DMS53 (cell line): ENCODE measurements around the gene METRN.

Experiments
- DNase-seq: peaks from one replicate; lab custom pipeline; 2025; lab: John Stamatoyannopoulos, UW

Gene METRN

GRCh38 chr16:709566-710499, 5.1 kb upstream of the METRN start:
- DNase-seq: peak; percentile 94

GRCh38 chr16:710500-711075, 4.3 kb upstream of the METRN start:
- no peak for DNase-seq

- no peak for DNase-seq
Measured at GRCh38 chr16:711084-711483, 3.8 kb upstream of the METRN start.

- DNase-seq: peak; percentile 80
Measured at GRCh38 chr16:711548-712320, 3.2 kb upstream of the METRN start.

GRCh38 chr16:712740-713250, 2.1 kb upstream of the METRN start:
- DNase-seq: peak; percentile 88

- no peak for DNase-seq
Measured at GRCh38 chr16:714079-714478, 839 bp upstream of the METRN start.

- DNase-seq: peak; percentile 74
Measured at GRCh38 chr16:715477-716199, 720 bp downstream of the METRN start.

GRCh38 chr16:716200-716568, 1.3 kb downstream of the METRN start:
- peak; percentile 74 for DNase-seq

GRCh38 chr16:716768-717325, 1.9 kb downstream of the METRN start:
- DNase-seq: no peak

- no peak for DNase-seq
Measured at GRCh38 chr16:717450-718245, 2.7 kb downstream of the METRN start.

- DNase-seq: no peak
Measured at GRCh38 chr16:718389-718788, 3.5 kb downstream of the METRN start.

GRCh38 chr16:718922-719321, 4.0 kb downstream of the METRN start:
- no peak for DNase-seq

GRCh38 chr16:719815-720446, 5.0 kb downstream of the METRN start:
- peak; percentile 82 for DNase-seq

- peak; percentile 87 for DNase-seq
Measured at GRCh38 chr16:720447-720989, 5.6 kb downstream of the METRN start.

- peak; percentile 93 for DNase-seq
Measured at GRCh38 chr16:720990-721764, 6.3 kb downstream of the METRN start, which contains the start of gene ANTKMT. ANTKMT (plus strand) TSS chr16:721146; CDS start chr16:721275, 129 bp downstream.

- no peak for DNase-seq
Measured at GRCh38 chr16:721765-722540, 7.0 kb downstream of the METRN start.

- DNase-seq: no peak
Measured at GRCh38 chr16:722835-723633, 8.1 kb downstream of the METRN start.
